Hepatocyte (in vitro differentiated cells): ENCODE data around the gene SHMT2. TPM values are rescaled to one million over a fixed set of nuclear protein-coding genes. Genes with fewer than 3 reads are reported as not detected.

Source experiments
- DNase-seq: peaks from one replicate; pipeline ENCODE4 v3.0.0-alpha.2; 2016; ENCODE audit warnings: low spot score
- H2AFZ ChIP-seq: fragments of 200-600 bp; sonication (generic); 2 replicates; pipeline ENCODE4 v1.6.0; 2016; ENCODE audit warnings: antibody characterized with exemption, mild to moderate bottlenecking
- H3K27ac ChIP-seq: fragments of 200-600 bp; sonication (generic); 2 replicates; pipeline ENCODE4 v1.5.1; 2016; ENCODE audit warnings: mild to moderate bottlenecking
- H3K27me3 ChIP-seq: fragments of 200-600 bp; sonication (generic); 2 replicates; pipeline ENCODE4 v1.6.1; 2016
- H3K36me3 ChIP-seq: fragments of 200-600 bp; sonication (generic); replicated peaks from 2 replicates; pipeline ENCODE4 v1.5.1; 2016; ENCODE audit warnings: low read depth; ENCODE audit not compliant: insufficient read depth
- H3K4me1 ChIP-seq: fragments of 200-600 bp; sonication (generic); 2 replicates; pipeline ENCODE4 v1.5.1; 2016; ENCODE audit warnings: mild to moderate bottlenecking, moderate library complexity; ENCODE audit not compliant: insufficient read depth
- H3K4me2 ChIP-seq: fragments of 200-600 bp; sonication (generic); 2 replicates; pipeline ENCODE4 v1.6.0; 2016
- H3K4me3 ChIP-seq: fragments of 200-600 bp; sonication (generic); 2 replicates; pipeline ENCODE4 v1.5.1; 2016; ENCODE audit warnings: mild to moderate bottlenecking
- H3K79me2 ChIP-seq: fragments of 200-600 bp; sonication (generic); 2 replicates; pipeline ENCODE4 v1.6.0; 2017; ENCODE audit warnings: mild to moderate bottlenecking
- H3K9me2 ChIP-seq: fragments of 200-600 bp; sonication (generic); replicated peaks from 2 replicates; pipeline ENCODE4 v1.6.0; 2017; ENCODE audit warnings: mild to moderate bottlenecking; ENCODE audit not compliant: insufficient read depth
- H3K9me3 ChIP-seq: fragments of 200-600 bp; sonication (generic); 2 replicates; pipeline ENCODE4 v1.5.1; 2016; ENCODE audit warnings: low read depth, mild to moderate bottlenecking
- H4K20me1 ChIP-seq: fragments of 200-600 bp; sonication (generic); 2 replicates; pipeline ENCODE4 v1.6.0; 2016; ENCODE audit warnings: mild to moderate bottlenecking; ENCODE audit not compliant: insufficient read depth, poor library complexity, severe bottlenecking
- CTCF ChIP-seq: fragments of 200-600 bp; sonication (generic); IDR thresholded peaks from 2 replicates; pipeline ENCODE4 v1.5.1; 2016; ENCODE audit warnings: antibody characterized with exemption, mild to moderate bottlenecking; ENCODE audit not compliant: poor library complexity
- EZH2 ChIP-seq: fragments of 200-600 bp; sonication (generic); IDR thresholded peaks from 2 replicates; pipeline ENCODE4 v1.6.1; 2016; ENCODE audit warnings: antibody characterized with exemption, mild to moderate bottlenecking, borderline replicate concordance
- EZH2phosphoT487 ChIP-seq: fragments of 200-600 bp; sonication (generic); IDR thresholded peaks from one replicate; pipeline ENCODE4 v1.6.1; 2018; ENCODE audit warnings: antibody characterized with exemption, mild to moderate bottlenecking, low read depth, moderate library complexity; ENCODE audit not compliant: unreplicated experiment, severe bottlenecking
- WGBS: methylation state at CpG from one replicate; pipeline ENCODE4 v1.1.6; 2016; ENCODE audit warnings: low lambda C conversion rate; ENCODE audit errors: missing lambda C conversion rate; 5-methylcytosine and 5-hydroxymethylcytosine counted together
- polyA plus RNA-seq: library from polyadenylated mRNA; unstranded; fragments of >200 nt; fragmentation: Nextera tagmentation; extraction: Ambion mirVana; gene quantifications from 2 replicates; pipeline ENCODE4 v1.2.1, GENCODE V29; 2016
- total RNA-seq: library from RNA; depleted of rRNA; stranded (reverse); fragments of >200 nt; gene quantifications from 2 replicates; pipeline ENCODE4 v1.2.3, GENCODE V29; 2014

SHMT2 gene
- 168 and 193 TPM in 2 replicates for total RNA-seq
- polyA plus RNA-seq, result 85.3 and 126 TPM in 2 replicates

GRCh38 chr12:57229634-57230380 is at the start of gene SHMT2:
Gene SHMT2, plus strand, starts transcription at chr12:57229711. Its CDS starts 68 bp downstream, at chr12:57229779.
- peak; percentile 99 for DNase-seq
- WGBS, result 2% methylated on average over 38 of the region's 42 CpGs
- Histone ChIP-seq H3K9me3 (no peaks in the 10 kb centered on the region), H3K27ac (peak within 1 kb of the TSS; percentile 89), H4K20me1 (peaks cover 5% of the 10 kb centered on the region), H3K36me3 (no peaks in the 10 kb centered on the region), H3K4me2 (peak within 1 kb of the TSS; percentile 80), H3K27me3 (peaks cover 35% of the 10 kb centered on the region), H3K4me1 (peaks cover 27% of the 10 kb centered on the region), H3K79me2 (peaks cover 17% of the 10 kb centered on the region), H2AFZ (peak within 1 kb of the TSS; percentile 53), H3K4me3 (peak within 1 kb of the TSS; percentile 22), H3K9me2 (no peaks in the 10 kb centered on the region)
- TF ChIP-seq CTCF (no peak), EZH2phosphoT487 (no peak), EZH2 (no peak)

- Histone ChIP-seq H3K36me3 (no peaks in the 10 kb centered on the region), H3K27ac (no peak overlapping the region), H3K4me2 (no peak overlapping the region), H2AFZ (no peak overlapping the region), H4K20me1 (no peaks in the 10 kb centered on the region), H3K4me3 (no peak overlapping the region), H3K4me1 (no peaks in the 10 kb centered on the region), H3K9me2 (no peaks in the 10 kb centered on the region), H3K27me3 (no peaks in the 10 kb centered on the region), H3K79me2 (no peaks in the 10 kb centered on the region), H3K9me3 (no peaks in the 10 kb centered on the region)
- no peak for DNase-seq
- TF ChIP-seq EZH2, result no peak
- TF ChIP-seq CTCF, result no peak
- TF ChIP-seq EZH2phosphoT487, result no peak
- 96% methylated on average over 20 of the region's 20 CpGs for WGBS
Measured at GRCh38 chr12:57180321-57180989, 49.1 kb upstream of the SHMT2 start.

- no peak for DNase-seq
- no peak overlapping the region for H3K4me3 ChIP-seq
- WGBS, result 63% methylated on average over 9 of the region's 9 CpGs
- H3K9me3 ChIP-seq, result no peaks in the 10 kb centered on the region
- H4K20me1 ChIP-seq, result no peaks in the 10 kb centered on the region
- no peak overlapping the region for H3K4me2 ChIP-seq
- no peak overlapping the region for H2AFZ ChIP-seq
- TF ChIP-seq EZH2, result no peak
- TF ChIP-seq EZH2phosphoT487, result no peak
- TF ChIP-seq CTCF, result no peak
- H3K79me2 ChIP-seq, result no peaks in the 10 kb centered on the region
- H3K9me2 ChIP-seq, result no peaks in the 10 kb centered on the region
- H3K27ac ChIP-seq, result peak overlapping the region; percentile 17
- no peaks in the 10 kb centered on the region for H3K27me3 ChIP-seq
- no peaks in the 10 kb centered on the region for H3K4me1 ChIP-seq
- H3K36me3 ChIP-seq, result no peaks in the 10 kb centered on the region
Measured at GRCh38 chr12:57181072-57181471, 48.4 kb upstream of the SHMT2 start.
